Stimulated activated CD8-positive, alpha-beta memory T cell treated with anti-CD3 and anti-CD28 coated beads, Interleukin-2, amount 100 ng/mL, for 48 hours (primary cell): ENCODE results near the gene ARHGEF40.

ENCODE experiments used
- DNase-seq, 2 donors: peaks; one replicate each; pipeline ENCODE4 v3.0.0-alpha.2; 2020; ENCODE audit warnings: low read depth in 2 of 2

The ARHGEF40 gene

GRCh38 chr14:21121122-21121521 is 51.0 kb downstream of the ARHGEF40 start:
- no peak for DNase-seq

DNA sequence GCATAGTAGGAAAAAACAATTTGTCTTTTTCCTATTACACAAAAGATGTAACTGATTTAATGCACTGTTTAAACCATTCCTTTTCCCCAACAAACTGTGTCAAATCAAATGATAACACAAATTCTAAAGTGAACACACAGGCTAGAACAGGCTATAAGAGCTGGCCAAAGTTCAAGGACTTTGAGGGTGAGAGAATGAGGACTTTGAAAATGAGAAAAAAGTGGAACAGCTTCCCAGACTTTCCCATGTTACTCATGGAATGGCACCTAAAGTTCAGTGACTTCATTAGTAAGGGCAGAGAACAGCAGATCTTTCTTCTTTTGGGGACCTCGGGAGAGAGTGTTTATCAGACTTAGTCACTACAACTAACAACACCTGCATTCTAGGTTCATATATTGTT is 53.3 kb downstream of the ARHGEF40 start:
- no peak for DNase-seq

DNA sequence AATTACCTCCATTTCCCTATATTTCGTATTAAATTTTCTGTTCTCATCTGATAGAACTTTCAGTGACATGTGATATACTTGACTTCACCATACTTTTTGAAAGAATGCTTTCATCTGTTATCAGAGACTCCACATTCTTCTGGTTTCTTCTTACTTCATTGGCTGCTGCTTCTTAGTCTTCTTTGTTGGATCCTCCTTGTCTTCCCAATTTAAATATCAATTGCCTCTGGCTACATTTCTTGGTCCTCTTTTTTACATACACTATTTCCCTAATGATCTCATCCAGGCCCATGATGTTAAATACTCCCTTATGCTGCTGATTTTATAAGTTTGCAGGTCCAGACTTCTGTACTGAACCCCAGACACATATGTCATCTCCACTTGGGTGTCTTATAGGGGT is 63.8 kb downstream of the ARHGEF40 start:
- no peak for DNase-seq

DNA sequence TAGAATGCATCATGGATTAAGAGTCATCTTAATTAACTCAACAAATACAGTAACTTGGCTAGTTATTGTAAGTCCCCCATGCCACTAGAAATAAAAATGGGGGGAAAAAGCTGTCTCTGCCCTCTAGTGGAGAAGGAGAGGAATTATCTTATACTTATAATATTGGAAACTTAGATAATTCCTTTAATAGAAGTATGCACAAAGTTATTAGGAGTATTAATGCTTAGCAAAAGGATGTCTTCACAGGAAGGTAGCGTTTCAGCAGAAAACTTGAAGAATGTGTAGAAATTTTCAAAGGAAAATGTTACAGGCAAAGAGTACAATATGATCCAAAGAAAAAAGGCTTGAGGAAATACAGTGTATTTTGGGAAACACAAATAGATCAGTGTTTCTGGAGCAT is 65.9 kb downstream of the ARHGEF40 start:
- DNase-seq: no peak
